Keratinocyte (primary cell): ENCODE data around the gene TAF4.

Experiments
- CTCF ChIP-seq, 3 experiments: IDR thresholded peaks in 1 of 3; conservative IDR thresholded peaks in 1 of 3; optimal IDR thresholded peaks in 1 of 3; 2 replicates in 2 of 3; 3 replicates in 1 of 3; pipeline versions ENCODE3 to v1.5.1; 2011; ENCODE audit warnings: low read length in 3 of 3, mild to moderate bottlenecking in 3 of 3, moderate library complexity in 2 of 3, control low read depth in 1 of 3, inconsistent platforms in 1 of 3; ENCODE audit not compliant: insufficient read depth in 2 of 3; ENCODE audit errors: extremely low read depth in 1 of 3
- EZH2 ChIP-seq: IDR thresholded peaks from one replicate; pipeline ENCODE4 v1.6.1; 2012; ENCODE audit warnings: inconsistent platforms, mild to moderate bottlenecking, low read length, moderate library complexity

GRCh38 chr20:61940976-61941720 is 124.5 kb downstream of the TAF4 start:
- no peak for TF ChIP-seq CTCF (optimal IDR thresholded peaks at IDR 0.05 in 1 of 3, IDR thresholded peaks at IDR 0.05 in 1 of 3, conservative IDR thresholded peaks at IDR 0.05 in 1 of 3; ENCODE audit: extremely low read depth in 1 of 3, insufficient read depth in 2 of 3, low read length in 3 of 3)
- TF ChIP-seq EZH2: no peak
